ENCODE data around the gene RRP1B. TPM values are rescaled to one million over a fixed set of nuclear protein-coding genes. Genes with fewer than 3 reads are reported as not detected.

The RRP1B gene
- total RNA-seq, 1 experiment from 2014 or later = 44.2 TPM

GRCh38 chr21:43717967-43718871 is 58.9 kb downstream of the RRP1B start:
- H3K79me2 ChIP-seq (ENCODE audit: low read length) = peaks cover 47% of the 10 kb centered on the region
- H3K4me1 ChIP-seq (ENCODE audit: insufficient read depth, low read length) = peaks cover 33% of the 10 kb centered on the region
- H4K20me1 ChIP-seq (ENCODE audit: low read length) = peaks cover 32% of the 10 kb centered on the region
- intact Hi-C loops (cut with micrococcal nuclease) = loop anchor here (1.0 kb wide), 1 partner anchor 50 kb away; no protein-coding TSS in a partner anchor
- no TSS peak for BruUV-seq (replicated peaks)
- no peaks in the 10 kb centered on the region for H3K9me2 ChIP-seq (replicated peaks; ENCODE audit: low read length)
- H3F3A ChIP-seq (ENCODE audit: low read length, unreplicated experiment) = peaks cover 4% of the 10 kb centered on the region
- H2AFZ ChIP-seq (ENCODE audit: low read length) = peak overlapping the region; percentile 84
- ATAC-seq (no peak), DNase-seq (no peak)
- H3K9ac ChIP-seq (ENCODE audit: low read length) = peak overlapping the region; percentile 94
- H3K4me2 ChIP-seq (ENCODE audit: low read length) = peak overlapping the region; percentile 98
- H3K9me3 ChIP-seq (ENCODE audit: low read length) = no peaks in the 10 kb centered on the region
- H3K27me3 ChIP-seq (ENCODE audit: low read length) = no peaks in the 10 kb centered on the region
- H3K27ac ChIP-seq (ENCODE audit: low read length) = peak overlapping the region; percentile 71
- TF ChIP-seq EZH2 (IDR thresholded peaks at IDR 0.05; ENCODE audit: low read length, unreplicated experiment) (no peak), CTCF (conservative IDR thresholded peaks at IDR 0.05; ENCODE audit: low read depth, low read length) (no peak)
- 0 out of 2 replicates have a peak, but pooled peaks cover 5% of the 10 kb centered on the region for H3K36me3 ChIP-seq (ENCODE audit: low read depth, low read length)
- ChIA-PET CTCF (no interaction called here), POLR2A (ENCODE audit: unreplicated experiment) (no interaction called here)
- peak overlapping the region; percentile 77 for H3K4me3 ChIP-seq (ENCODE audit: low read length)

GRCh38 chr21:43718872-43719747 is 59.8 kb downstream of the RRP1B start, which contains the start of gene PDXK:
Gene PDXK (plus strand): TSS chr21:43719129. CDS start chr21:43719295, 166 bp downstream.
- H3K27me3 ChIP-seq (ENCODE audit: low read length) = no peaks in the 10 kb centered on the region
- no peak for TF ChIP-seq EZH2phosphoT487 (IDR thresholded peaks at IDR 0.05; ENCODE audit: borderline replicate concordance, low read length)
- peak; percentile 47; the same call in 1 of the 2 replicates for TF ChIP-seq CTCF (conservative IDR thresholded peaks at IDR 0.05; ENCODE audit: low read depth, low read length)
- TF ChIP-seq EZH2 (IDR thresholded peaks at IDR 0.05; ENCODE audit: low read length, unreplicated experiment) = no peak
- intact Hi-C loops (cut with micrococcal nuclease) = loop anchor here (1.0 kb wide), 1 partner anchor 49 kb away; no protein-coding TSS in a partner anchor
- H3K9me3 ChIP-seq (ENCODE audit: low read length) = no peaks in the 10 kb centered on the region
- H4K20me1 ChIP-seq (ENCODE audit: low read length) = peaks cover 32% of the 10 kb centered on the region
- peaks cover 56% of the 10 kb centered on the region for H3K79me2 ChIP-seq (ENCODE audit: low read length)
- peaks cover 30% of the 10 kb centered on the region for H3K4me1 ChIP-seq (ENCODE audit: insufficient read depth, low read length)
- POLR2A ChIA-PET (ENCODE audit: unreplicated experiment) = no interaction called here
- H3K9me2 ChIP-seq (replicated peaks; ENCODE audit: low read length) = no peaks in the 10 kb centered on the region
- peak within 1 kb of the TSS; percentile 71 for H3K27ac ChIP-seq (ENCODE audit: low read length)
- H3K9ac ChIP-seq (ENCODE audit: low read length) = peak within 1 kb of the TSS; percentile 94
- DNase-seq = peak; percentile 95
- no TSS peak for BruUV-seq (replicated peaks)
- H3F3A ChIP-seq (ENCODE audit: low read length, unreplicated experiment) = no peaks in the 10 kb centered on the region
- H3K36me3 ChIP-seq (ENCODE audit: low read depth, low read length) = peaks cover 13% of the 10 kb centered on the region; the same call in 1 of the 2 replicates
- CTCF ChIA-PET = no interaction called here
- peak within 1 kb of the TSS; percentile 84 for H2AFZ ChIP-seq (ENCODE audit: low read length)
- peak within 1 kb of the TSS; percentile 98 for H3K4me2 ChIP-seq (ENCODE audit: low read length)
- peak within 1 kb of the TSS; percentile 77 for H3K4me3 ChIP-seq (ENCODE audit: low read length)
- ATAC-seq = peak; percentile 82

Data from PC-3 (cell line).